ENCODE measurements around the gene POTEI.
"Not testable (repeated sequence)": the region's sequence is repeated elsewhere in the genome, so short reads cannot be mapped to it uniquely, and the experiment has no call there.

Gene POTEI

DNA sequence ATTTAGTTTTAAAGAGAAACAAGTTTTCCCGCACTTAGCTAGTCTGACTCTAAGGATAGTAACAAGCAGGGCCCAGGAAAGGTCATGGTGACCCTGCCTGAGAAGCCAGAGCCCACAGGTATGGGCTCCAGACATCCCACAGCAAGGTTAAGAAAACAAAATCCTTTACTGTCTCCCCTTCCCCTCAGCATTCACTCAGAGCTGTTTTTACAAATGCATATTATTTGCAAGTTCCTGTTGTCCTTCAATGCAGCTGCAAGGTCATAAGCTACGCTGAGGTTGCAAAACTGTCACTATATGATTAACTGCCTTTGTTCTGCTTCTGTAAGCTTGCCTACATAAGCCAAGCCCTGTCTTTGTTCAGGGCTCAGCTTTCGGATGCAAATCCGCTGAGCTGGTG lies 18.1 kb downstream of the POTEI start:
- in situ Hi-C loops (cut with MboI; ENCODE audit: low sequenced_read_pairs) = not testable (repeated sequence)

DNA sequence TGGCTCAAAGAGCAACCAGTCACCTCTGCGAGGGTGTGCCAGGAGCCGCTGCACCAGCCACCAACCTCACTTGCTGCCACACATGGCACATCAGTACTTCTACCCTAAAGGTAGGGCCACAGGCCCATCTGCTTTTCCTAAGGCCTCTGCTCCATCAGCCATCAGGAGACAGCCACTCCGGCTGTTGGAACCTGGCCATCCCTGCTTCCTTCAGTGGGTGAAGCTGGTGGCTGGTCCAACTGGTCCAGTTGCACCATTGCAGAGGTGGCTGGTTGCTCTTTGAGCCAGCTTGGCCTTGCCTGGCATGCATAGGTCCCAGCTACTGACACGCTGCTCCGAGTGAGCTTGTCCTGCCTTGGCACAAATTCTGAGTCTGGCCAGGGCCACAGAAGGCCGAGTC lies 53.7 kb downstream of the POTEI start:
- in situ Hi-C loops (cut with MboI; ENCODE audit: low sequenced_read_pairs) = not testable (repeated sequence)

DNA sequence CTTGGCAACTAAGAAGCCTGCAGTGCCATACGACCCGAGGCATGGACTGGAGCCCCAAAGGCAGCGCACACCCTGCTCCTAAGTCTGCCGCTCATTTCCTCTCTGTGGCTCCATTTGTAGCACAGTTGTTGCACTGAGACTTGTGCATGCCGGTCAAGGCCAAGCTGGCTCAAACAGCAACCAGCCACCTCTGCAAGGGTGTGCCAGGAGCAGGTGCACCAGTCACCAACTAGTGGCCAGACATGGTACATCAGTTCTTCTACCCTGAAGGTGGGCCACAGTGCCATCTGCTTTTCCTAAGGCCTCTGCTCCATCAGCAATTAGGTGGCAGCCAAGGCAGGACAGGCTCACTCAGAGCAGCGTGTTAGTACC lies 54.4 kb downstream of the POTEI start:
- in situ Hi-C loops (cut with MboI; ENCODE audit: low sequenced_read_pairs) = not testable (repeated sequence)

DNA sequence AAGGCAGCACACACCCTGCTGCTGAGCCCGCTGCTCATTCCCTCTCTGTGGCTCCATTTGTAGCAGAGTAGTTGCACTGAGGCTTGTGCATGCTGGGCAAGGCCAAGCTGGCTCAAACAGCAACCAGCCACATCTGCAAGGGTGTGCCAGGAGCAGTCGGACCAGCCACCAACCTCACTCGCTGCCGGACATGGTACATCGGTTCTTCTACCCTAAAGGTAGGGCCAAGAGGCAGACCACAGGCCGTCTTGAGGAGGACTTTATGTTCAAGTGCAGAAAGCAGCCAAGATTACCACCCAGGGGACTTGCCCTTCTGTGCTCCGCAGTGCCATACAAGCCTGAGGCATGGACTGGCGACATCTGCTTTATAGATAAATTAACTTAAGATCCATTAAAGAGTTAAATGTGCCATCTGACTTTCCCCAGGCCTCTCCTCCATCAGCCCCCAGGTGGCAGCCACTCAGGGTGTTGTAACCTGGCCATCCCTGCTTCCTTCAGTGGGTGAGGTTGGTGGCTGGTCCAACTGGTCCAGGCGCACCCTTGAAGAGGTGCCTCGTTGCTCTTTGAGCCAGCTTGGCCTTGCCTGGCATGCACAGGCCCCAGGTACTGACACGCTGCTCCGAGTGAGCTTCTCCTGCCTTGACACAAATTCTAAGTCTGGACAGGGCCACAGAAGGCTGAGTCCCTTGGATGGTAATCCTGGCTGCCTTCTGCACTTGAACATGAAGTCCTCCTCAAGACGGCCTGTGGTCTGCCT lies 55.0 kb downstream of the POTEI start:
- in situ Hi-C loops (cut with MboI; ENCODE audit: low sequenced_read_pairs) = not testable (repeated sequence)

DNA sequence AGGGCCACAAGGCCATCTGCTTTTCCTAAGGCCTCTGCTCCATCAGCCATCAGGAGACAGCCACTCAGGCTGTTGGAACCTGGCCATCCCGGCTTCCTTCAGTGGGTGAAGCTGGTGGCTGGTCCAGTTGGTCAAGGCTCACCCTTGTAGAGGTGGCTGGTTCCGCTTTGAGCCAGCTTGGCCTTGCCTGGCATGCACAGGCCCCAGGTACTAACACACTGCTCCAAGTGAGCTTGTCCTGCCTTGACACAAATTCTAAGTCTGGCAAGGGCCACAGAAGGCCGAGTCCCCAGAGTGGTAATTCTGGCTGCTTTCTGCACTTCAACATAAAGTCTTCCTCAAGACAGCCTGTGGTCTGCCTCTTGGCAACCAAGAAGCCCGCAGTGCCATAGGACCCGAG lies 56.2 kb downstream of the POTEI start:
- in situ Hi-C loops (cut with MboI; ENCODE audit: low sequenced_read_pairs) = not testable (repeated sequence)

DNA sequence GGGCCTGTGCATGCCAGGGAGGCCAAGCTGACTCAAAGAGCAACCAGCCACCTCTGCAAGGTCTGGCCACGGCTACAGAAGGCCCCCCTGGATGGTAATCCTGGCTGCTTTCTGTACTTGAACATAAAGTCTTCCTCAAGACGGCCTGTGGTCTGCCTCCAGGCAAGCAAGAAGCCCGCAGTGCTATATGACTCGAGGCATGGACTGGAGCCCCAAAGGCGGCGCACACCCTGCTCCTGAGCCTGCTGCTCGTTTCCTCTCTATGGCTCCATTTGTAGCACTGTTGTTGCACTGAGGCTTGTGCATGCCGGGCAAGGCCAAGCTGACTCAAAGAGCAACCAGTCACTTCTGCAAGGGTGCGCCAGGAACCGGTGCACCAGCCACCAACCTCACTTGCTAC lies 57.3 kb downstream of the POTEI start:
- in situ Hi-C loops (cut with MboI; ENCODE audit: low sequenced_read_pairs) = not testable (repeated sequence)

DNA sequence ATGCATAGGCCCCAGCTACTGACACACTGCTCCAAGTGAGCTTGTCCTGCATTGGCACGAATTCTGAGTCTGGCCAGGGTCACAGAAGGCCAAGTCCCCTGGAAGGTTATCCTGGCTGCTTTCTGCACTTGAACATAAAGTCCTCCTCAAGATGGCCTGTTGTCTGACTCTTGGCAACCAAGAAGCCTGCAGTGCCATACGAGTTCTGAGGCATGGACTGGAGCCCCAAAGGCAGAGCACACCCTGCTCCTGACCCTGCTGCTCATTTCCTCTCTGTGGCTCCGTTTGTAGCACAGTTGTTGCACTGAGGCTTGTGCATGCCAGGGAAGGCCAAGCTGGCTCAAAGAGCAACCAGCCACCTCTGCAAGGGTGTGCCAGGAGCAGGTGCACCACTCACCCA lies 57.9 kb downstream of the POTEI start:
- in situ Hi-C loops (cut with MboI; ENCODE audit: low sequenced_read_pairs) = not testable (repeated sequence)

DNA sequence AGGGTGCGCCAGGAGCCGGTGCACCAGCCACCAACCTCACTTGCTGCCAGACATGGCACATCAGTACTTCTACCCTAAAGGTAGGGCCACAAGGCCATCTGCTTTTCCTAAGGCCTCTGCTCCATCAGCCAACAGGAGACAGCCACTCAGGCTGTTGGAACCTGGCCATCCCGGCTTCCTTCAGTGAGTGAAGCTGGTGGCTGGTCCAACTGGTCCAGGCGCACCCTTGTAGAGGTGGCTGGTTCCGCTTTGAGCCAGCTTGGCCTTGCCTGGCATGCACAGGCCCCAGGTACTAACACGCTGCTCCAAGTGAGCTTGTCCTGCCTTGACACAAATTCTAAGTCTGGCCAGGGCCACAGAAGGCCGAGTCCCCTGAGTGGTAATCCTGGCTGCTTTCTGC lies 58.8 kb downstream of the POTEI start:
- in situ Hi-C loops (cut with MboI; ENCODE audit: low sequenced_read_pairs) = not testable (repeated sequence)

DNA sequence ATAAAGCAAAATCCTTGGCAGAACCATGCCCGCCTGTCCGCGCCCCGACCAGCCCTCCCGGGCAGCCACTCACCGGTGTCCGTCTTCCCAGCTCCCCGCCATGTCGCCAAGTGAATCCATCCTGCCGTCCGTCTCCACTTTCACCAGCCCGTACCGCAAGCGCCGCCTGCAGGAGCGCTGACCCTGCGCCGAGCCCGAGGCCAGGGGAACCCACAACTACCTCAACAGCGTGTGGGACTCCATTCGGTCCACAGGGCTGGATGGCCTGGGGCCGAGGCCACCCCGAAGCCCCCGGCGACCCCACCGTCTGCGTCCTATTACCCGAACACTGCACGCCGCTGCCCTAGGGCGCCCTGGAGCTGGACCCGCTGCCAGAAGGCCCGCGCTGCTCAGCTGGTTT lies 81.5 kb downstream of the POTEI start:
- in situ Hi-C loops (cut with MboI; ENCODE audit: low sequenced_read_pairs) = not testable (repeated sequence)

DNA sequence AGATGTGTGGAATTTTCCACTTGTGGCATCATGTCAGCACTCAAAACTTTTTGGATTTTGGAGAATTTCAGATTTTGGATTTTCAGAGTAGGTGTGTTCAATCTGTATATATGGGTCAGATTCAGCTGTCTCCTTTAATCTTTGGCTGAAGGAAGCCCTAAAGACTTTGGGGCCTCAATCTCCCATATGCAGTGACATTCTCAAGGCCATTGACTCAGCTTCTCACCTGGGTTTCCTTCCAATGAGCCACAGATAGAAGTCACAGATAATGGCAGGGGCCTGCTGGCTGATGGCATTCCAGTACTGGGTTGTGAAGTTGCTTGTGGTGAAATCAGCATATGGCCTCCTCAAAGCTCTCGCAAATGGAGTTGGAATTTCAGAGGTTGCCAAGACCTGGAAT lies 90.3 kb downstream of the POTEI start:
- in situ Hi-C loops (cut with MboI; ENCODE audit: low sequenced_read_pairs) = not testable (repeated sequence)

DNA sequence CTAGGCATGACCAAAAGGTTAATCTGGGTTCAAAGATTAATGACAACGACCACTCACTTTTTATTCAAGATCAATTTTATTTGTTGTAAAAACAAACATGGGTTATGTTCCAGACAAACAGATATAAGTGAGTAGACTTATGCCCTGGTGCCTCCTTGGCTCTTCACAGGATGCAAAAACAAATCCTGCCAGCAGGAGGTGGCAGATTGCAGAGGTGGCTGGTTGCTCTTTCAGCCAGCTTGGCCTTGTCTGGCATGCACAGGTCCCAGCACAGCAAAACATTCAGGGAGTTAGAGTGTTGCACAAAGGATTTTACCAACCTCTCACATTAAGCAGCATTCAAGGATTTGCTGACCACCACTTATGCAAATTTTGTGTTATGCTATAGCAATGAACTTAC lies 92.4 kb downstream of the POTEI start:
- in situ Hi-C loops (cut with MboI; ENCODE audit: low sequenced_read_pairs) = not testable (repeated sequence)
